DMS 273 (cell line): ENCODE results near the gene KANSL1.
"Not testable (repeated sequence)": the region's sequence is repeated elsewhere in the genome, so short reads cannot be mapped to it uniquely, and the experiment has no call there.

Experiments used
- DNase-seq: peaks from one replicate; lab custom pipeline; 2025; ENCODE audit not compliant: unreplicated experiment; lab: John Stamatoyannopoulos, UW

The KANSL1 gene

DNA sequence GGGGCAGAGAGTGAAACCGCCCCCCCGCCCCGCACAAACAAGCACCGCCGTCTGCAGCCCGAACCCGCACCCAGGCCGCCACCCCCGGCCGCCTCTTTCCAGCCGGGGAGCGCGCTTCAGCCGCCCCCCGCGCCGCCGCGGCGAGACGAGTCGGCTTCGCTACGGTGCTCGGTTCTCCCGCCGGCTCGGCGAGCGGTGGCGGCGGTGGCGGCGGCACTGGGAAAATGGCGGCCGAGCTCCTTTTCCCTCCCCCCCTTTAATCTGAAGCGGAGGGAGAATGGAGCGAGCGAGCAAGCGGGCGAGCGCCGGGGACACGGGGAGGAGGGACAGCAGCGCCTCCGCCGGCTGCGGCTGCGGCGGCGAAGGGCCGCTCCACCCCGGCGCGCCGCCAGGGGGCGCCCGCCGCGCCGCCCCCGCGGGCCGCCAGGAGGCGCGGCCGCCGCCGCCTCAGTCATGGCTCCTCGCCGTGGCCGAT is at the start of gene KANSL1:
Gene KANSL1 (minus strand): TSS at position 279 of the 475 bp plus-strand sequence. CDS start 21,286 bp downstream, outside the sequence.
- peak; percentile 99 for DNase-seq

DNA sequence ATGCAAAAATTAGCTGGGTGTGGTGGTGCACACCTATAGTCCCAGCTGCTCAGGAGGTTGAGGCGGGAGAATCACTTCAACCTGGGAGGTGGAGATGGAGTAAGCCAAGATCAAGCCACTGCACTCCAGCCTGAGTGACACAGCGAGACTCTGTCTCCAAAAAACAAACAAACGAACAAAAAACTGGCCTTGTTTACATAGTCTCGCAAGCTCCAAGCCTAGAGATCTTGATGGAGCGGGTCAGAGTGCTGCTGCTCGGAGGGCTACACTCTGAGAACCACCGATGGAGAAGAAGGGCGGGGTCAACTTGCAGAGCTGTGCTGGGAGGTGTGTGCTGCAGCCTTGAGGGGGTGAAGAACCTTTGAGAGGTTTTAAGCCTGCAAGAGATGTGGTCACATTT is 38.1 kb upstream of the KANSL1 start:
- not testable (repeated sequence) for DNase-seq

GRCh38 chr17:46225274-46225794 is 32.1 kb upstream of the KANSL1 start:
- DNase-seq = peak; percentile 100

- not testable (repeated sequence) for DNase-seq
Measured at GRCh38 chr17:46224864-46225263, 31.6 kb upstream of the KANSL1 start.

GRCh38 chr17:46223041-46223440 is 29.8 kb upstream of the KANSL1 start:
- DNase-seq = not testable (repeated sequence)

DNA sequence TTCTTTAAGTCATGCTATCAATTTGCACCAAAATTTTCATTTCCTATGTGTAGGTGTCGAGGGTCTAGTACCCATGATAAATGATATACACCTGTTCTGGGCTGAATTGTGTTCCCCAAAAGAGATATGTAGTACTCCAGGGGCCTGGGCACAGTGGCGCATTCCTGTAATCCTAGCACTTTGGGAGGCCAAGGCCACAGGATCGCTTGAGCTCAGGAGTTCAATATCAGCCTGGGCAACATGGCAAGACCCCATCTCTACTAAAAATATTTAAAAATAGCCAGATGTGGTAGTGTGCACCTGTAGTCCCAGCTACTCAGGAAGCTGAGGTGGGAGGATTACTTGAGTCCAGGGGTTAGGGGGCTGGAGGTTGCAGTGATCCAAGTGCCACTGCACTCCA is 23.5 kb upstream of the KANSL1 start:
- no peak for DNase-seq

- peak; percentile 91 for DNase-seq
Measured at GRCh38 chr17:46212634-46213435, 19.6 kb upstream of the KANSL1 start.

GRCh38 chr17:46208997-46209396 is 15.8 kb upstream of the KANSL1 start:
- DNase-seq = no peak

DNA sequence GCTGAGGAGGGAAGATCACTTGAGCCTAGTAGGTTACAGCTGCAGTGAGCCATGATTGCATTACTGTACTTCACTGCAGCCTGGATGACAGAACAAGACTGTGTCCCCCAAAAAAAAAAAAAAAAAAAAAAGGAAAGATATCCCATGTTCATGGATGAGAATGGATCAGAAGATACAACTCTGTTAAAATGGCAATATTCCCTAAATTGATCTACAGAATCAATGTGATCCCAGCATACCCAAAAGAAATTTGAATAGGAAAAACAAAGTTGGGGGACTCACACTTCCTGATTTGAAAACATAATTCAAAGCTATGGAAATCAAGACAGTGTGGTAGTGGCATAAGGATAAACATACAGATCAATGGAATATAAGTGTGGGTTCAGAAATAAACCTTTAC is 12.7 kb upstream of the KANSL1 start:
- no peak for DNase-seq

DNA sequence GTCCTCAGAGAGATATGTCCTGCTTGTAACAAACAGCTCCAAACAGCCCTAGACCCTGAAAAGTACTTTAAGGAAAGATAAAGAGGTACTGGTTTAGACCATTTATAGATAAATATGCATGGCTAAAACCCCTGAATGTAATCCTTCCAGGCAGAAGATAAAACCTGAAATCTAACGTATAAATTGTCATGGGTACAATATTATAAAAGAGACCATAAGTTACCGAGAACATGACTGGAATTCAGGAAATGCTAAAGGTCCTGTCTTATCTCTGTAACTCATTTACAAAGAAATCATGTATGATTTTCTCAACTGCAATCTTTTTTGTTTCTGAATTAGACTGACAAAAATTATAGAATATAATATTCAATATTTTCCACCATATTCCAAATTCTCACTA is 9.2 kb upstream of the KANSL1 start:
- DNase-seq = no peak

- DNase-seq = no peak
Measured at GRCh38 chr17:46201491-46201890, 8.3 kb upstream of the KANSL1 start.

GRCh38 chr17:46200197-46200596 is 7.0 kb upstream of the KANSL1 start:
- DNase-seq = no peak

DNA sequence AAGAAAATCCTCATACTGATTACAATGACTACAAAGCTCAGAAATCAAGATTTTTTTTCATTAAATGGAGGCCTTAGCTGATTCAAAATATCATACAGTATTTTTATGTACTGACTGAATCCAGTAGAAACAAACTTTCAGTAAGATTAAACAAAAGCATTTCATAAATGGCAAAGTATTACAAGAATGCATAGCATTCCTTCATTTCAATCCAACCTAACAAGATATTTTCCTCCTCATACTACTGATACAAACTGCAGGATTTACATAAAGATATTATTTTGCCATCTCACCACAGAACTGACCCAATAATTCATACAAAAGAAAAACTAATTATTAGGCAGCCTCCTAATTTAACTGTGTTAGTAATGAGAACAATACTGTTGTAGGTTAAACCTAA is 6.2 kb upstream of the KANSL1 start:
- DNase-seq = no peak

DNA sequence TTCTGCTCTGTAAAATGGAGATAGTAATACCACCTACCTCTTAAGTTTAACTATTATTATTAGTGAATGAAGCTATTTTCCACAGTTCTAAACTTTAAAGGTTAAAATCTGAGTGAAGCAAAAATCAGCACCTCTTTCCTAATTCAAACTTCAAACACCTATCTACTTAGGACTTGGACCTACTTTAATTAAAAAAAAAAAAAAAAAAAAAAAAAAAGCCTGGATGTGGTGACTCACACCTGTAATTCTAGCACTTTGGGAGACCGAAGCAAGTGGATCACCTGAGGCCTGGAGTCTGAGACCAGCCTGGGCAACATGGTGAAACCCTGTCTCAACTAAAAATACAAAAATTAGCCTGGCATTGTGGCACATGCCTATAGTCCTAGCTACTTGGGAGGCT is 5.0 kb upstream of the KANSL1 start:
- DNase-seq = no peak

GRCh38 chr17:46197530-46197929 is 4.3 kb upstream of the KANSL1 start:
- no peak for DNase-seq

DNA sequence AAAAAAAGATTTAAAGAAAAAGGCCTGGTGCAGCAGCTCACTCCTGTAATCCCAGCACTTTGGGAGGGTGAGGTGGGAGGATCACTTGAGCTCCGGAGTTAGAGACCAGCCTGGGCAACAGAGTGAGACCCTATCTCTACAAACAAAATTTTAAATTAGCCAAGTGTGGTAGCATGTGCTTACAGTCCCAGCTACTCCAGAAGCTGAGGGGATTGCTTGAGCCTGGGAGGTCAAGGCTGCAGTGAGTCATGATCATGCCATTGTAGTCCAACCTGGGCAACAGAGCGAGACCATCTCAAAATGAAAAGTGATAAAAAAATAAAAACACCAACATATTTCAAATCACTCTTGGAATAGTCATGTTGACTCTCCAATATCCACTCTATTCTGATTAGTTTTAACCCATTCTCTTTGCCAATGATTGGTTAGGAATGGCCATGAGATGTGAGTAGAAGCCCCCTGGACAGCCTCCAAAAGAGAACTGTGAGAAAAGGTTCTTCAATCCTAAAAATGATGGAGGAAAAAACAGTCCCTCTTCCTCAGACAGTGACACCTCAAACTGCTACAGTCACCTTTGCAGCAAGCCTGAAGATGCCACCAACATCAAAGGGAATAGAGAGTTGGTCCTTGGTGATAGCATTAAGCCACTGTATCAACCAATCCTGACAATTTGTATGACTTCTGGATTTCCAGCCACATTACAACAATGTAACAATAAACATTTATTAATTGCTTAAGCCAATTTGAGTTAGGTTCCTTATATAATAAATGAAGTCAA is 2.9 kb upstream of the KANSL1 start:
- no peak for DNase-seq

DNA sequence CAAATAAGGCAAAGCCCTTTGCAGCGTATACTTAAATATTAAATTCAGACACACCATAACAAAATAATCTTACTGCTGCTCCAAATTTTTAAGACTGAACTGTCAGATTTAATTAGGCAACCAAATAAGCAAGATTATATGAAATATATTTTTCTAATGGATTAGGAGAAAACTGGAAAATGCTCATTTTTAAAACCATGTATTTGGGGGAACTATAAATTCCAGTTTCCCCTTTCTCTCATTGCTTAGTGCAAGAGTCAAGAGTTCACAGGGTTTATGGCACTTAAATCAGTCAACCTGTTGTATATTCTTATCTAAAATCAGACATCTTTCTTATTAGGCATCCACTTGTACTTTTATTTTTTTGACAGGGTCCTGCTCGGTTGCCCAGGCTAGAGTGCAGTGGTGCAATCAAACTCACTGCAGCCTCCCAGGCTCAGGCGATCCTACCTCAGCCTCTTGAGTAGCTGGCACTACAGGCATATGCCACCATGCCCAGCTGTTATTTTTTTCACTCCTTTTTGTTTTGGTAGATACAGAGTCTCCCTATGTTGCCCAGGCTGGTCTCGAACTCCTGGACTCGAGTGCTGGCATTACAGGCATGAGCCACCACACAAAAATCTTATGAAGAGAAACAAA is 2.1 kb upstream of the KANSL1 start:
- peak; percentile 75 for DNase-seq

- DNase-seq = peak; percentile 89
Measured at GRCh38 chr17:46194393-46195216, 1.4 kb upstream of the KANSL1 start.

DNA sequence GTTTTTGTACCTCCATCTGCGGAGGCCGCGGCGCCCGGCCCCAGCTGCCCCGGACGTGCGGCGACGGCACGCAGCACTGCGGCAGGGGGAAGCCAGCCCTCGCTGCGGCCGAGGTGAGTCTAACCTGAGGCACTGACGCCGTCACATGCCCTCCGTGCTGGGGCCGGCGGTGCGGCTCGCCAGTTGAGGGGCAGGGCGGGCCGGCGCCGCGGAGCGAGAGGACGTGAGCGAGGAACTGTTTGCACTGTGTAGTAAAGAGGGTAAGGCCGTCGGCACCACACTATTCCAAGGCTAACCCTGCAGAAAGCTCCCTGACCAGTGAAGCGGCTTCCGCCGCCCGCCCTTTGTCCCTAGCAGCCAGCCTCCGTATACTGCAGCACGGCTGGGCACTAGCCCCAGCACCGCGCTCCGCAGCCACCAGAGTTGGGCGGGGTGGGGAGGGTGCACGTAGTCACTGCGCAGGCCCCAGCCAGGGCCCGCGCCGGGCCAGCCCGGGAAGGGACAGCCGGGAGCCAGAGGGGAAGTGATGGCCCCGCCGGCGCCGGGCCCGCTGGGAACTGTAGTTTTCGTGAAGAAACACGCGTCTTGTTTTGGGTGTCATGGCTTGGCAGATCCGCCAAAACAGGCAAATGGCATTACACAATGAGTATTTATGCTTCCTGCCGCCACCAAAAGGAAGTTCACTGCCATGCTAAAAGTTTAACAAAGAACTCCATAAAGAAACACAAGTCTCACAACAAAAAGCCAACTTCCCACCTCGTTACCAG is 580 bp upstream of the KANSL1 start:
- peak; percentile 100 for DNase-seq
